VCaP (cell line): ENCODE data around the gene AK8.

Experiments
- H3K27ac ChIP-seq: fragments of 450-650 bp; 2 replicates; pipeline ENCODE4 v1.5.1; 2017
- CTCF ChIP-seq: fragments of 450-650 bp; conservative IDR thresholded peaks from 2 replicates; pipeline ENCODE4 v1.5.1; 2017; ENCODE audit warnings: mild to moderate bottlenecking, moderate library complexity

The AK8 gene

GRCh38 chr9:132864691-132865090 is 13.4 kb downstream of the AK8 start:
- no peak for TF ChIP-seq CTCF
- no peak overlapping the region for H3K27ac ChIP-seq

DNA sequence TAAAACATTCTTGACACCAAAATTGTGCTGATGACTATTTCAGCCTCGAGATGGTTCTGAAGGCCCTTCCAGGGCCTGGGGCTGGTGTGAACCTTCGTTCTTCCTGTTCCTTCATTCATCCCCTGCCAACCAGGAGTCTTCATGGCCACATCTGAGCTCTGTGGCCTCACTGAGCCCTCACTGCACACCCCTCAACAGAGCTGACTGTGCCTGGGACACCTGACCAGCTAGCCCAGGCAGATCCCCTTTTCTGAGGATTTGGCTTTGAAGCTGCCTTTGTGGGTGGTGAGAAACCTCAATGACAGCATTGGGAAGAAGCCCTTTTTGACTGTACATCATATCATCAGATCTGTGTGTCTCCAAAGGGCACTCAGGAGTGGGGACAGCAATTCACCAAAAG is 13.8 kb downstream of the AK8 start:
- no peak overlapping the region for H3K27ac ChIP-seq

GRCh38 chr9:132863096-132863495 is 15.0 kb downstream of the AK8 start:
- TF ChIP-seq CTCF = no peak

More for the DNA sequence above, 13.8 kb downstream of the AK8 start:
- TF ChIP-seq CTCF = no peak

DNA sequence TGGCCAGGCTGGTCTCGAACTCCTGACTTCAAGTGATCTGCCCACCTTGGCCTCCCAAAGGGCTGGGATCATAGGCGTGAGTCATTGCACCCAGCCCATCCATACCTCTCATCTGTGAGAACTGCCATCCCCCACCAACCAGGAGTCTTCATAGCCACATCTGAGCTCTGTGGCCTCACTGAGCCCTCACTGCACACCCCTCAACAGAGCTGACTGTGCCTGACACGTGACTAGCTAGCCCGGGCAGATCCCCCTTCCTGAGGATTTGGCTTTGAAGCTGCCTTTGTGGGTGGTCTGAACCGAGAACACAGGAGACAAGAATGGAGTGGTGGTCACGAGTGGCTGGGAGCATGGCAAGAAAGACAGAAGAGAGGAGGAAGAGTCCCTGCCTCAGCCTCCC is 15.6 kb downstream of the AK8 start:
- TF ChIP-seq CTCF = no peak
- no peak overlapping the region for H3K27ac ChIP-seq

More at GRCh38 chr9:132863096-132863495, 15.0 kb downstream of the AK8 start:
- H3K27ac ChIP-seq = no peak overlapping the region

GRCh38 chr9:132861666-132862065 is 16.4 kb downstream of the AK8 start:
- no peak overlapping the region for H3K27ac ChIP-seq
- no peak for TF ChIP-seq CTCF

DNA sequence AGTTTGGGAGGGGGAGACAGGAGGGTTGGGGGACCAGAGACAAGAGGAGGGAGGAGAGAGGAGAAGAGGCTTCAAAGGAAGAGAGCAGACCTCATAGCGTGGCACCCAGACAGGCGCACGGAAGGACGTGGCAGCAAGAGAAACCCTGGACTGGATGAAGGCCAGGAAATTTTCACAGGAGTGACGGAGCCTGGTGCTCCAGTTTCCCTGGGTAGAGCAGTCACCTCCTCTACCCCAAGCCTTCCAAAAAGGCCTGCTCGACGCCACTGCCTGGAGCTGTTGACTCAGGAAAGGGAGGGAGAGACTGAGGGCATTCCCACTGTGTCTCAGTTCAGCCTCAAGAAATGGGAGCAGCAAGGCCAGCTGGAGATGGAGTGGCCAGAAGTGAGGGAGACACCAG is 19.3 kb downstream of the AK8 start:
- TF ChIP-seq CTCF = no peak
- no peak overlapping the region for H3K27ac ChIP-seq

GRCh38 chr9:132857616-132858342 is 20.3 kb downstream of the AK8 start:
- H3K27ac ChIP-seq = no peak overlapping the region
- no peak for TF ChIP-seq CTCF
